ENCODE data around the gene TPBGL.

TPBGL gene

DNA sequence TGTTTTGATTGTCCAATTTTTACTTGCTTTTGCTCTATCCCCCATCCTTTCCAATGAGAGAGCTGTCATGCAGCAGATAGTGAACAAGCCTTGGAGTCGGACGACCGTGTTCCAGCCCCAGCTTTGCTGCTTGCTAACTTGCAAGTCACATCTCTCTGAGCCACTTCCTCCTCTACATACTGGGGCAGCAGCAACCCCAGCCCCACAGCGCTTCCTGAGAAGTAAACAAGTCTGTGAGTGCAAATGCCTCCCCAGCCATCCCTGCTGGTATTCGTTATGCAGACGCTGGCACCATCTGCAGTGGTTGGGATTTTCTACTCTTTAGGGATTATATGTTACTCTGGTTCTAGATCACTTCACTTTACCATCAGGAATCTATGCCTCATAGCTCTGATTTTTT, 35.0 kb downstream of the TPBGL start:
- no peak overlapping the region for H3K4me3 ChIP-seq (replicated peaks in 1 of 2; ENCODE audit: low read depth in 2 of 2, low read length in 2 of 2)
- DNase-seq (ENCODE audit: low read depth in 2 of 2): no peak
- no peak for TF ChIP-seq CTCF (IDR thresholded peaks at IDR 0.05; ENCODE audit: low read depth, low read length)

DNA sequence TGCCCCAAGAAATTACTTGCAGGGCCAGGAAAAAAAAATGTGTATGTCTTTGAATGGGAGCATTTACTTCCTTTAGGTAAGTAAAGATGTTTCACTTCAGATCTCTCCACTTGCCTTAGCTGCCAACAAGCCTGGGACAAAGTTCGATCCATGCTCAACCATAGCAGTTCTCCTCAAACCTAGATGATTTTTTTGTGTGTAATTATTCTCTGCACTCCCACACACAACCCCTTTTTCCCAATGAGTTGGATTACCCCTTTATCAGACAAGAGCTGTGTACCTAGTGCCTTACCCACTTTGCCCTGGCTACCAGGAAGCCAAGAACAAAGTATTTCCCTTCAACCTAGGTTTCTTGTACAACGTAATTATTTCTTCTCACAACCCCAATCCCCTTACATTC, 35.6 kb downstream of the TPBGL start:
- DNase-seq (ENCODE audit: low read depth in 2 of 2): no peak
- H3K4me3 ChIP-seq (replicated peaks in 1 of 2; ENCODE audit: low read depth in 2 of 2, low read length in 2 of 2): no peak overlapping the region
- TF ChIP-seq CTCF (IDR thresholded peaks at IDR 0.05; ENCODE audit: low read depth, low read length): no peak

- DNase-seq (ENCODE audit: low read depth in 2 of 2): no peak
- no peak for TF ChIP-seq CTCF (IDR thresholded peaks at IDR 0.05; ENCODE audit: low read depth, low read length)
- H3K4me3 ChIP-seq (replicated peaks in 1 of 2; ENCODE audit: low read depth in 2 of 2, low read length in 2 of 2): no peak overlapping the region
These were observed 36.1 kb downstream of the TPBGL start for GRCh38 chr11:75276686-75277085.

DNA sequence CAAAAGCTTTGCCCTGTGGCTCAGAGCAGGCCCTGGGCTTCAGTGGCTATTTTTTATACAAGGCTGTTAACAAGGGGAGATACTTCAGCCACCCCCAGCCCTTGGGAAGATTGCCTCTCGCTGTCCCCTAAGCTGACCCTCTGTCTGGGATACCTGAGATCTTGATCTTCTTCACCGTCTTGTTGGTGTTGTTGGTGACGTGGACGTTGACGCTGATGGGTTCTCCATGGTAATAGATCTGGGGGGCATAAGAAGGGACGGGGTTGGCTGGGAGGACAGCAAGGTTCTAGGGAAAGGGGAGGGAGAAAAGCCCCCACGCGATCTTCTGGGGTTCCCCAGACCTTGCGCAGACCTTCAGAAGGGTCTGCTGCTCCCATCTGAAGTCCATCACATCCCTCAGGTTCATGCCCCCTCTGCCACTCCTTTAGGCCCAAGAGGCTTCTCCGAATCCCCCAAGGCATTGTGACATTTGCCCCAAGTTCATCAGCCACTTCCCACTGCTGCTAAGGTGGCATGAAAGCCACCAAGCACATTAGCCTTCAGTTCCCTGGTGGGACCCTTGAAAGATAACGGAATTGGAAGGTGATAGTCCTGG, 36.7 kb downstream of the TPBGL start:
- no peak for DNase-seq (ENCODE audit: low read depth in 2 of 2)
- no peak overlapping the region for H3K4me3 ChIP-seq (replicated peaks in 1 of 2; ENCODE audit: low read depth in 2 of 2, low read length in 2 of 2)
- TF ChIP-seq CTCF (IDR thresholded peaks at IDR 0.05; ENCODE audit: low read depth, low read length): no peak

- TF ChIP-seq CTCF (IDR thresholded peaks at IDR 0.05; ENCODE audit: low read depth, low read length): no peak
- H3K4me3 ChIP-seq (replicated peaks in 1 of 2; ENCODE audit: low read depth in 2 of 2, low read length in 2 of 2): no peak overlapping the region
- DNase-seq (ENCODE audit: low read depth in 2 of 2): no peak
These were observed 37.6 kb downstream of the TPBGL start for GRCh38 chr11:75277991-75278790.

GRCh38 chr11:75279273-75279672, 38.7 kb downstream of the TPBGL start:
- no peak overlapping the region for H3K4me3 ChIP-seq (replicated peaks in 1 of 2; ENCODE audit: low read depth in 2 of 2, low read length in 2 of 2)
- no peak for TF ChIP-seq CTCF (IDR thresholded peaks at IDR 0.05; ENCODE audit: low read depth, low read length)
- DNase-seq (ENCODE audit: low read depth in 2 of 2): no peak
